HCT116 (cell line): ENCODE results near the gene CELF2.

Experiments used
- CTCF ChIP-seq, 3 experiments: fragments of 200-600 bp in 1 of 3; sonication (generic) in 1 of 3; IDR thresholded peaks in 2 of 3; conservative IDR thresholded peaks in 1 of 3; 2 replicates each; pipeline ENCODE4 v1.5.1; 2012 to 2017; ENCODE audit warnings: low read depth in 2 of 3, low read length in 2 of 3, antibody characterized with exemption in 1 of 3, borderline replicate concordance in 1 of 3, control low read depth in 1 of 3, mild to moderate bottlenecking in 1 of 3, mixed read lengths in 1 of 3, mixed run types in 1 of 3, moderate library complexity in 1 of 3; ENCODE audit not compliant: insufficient read depth in 1 of 3
- ELF1 ChIP-seq: IDR thresholded peaks from 2 replicates; pipeline ENCODE4 v1.6.1; 2012; ENCODE audit warnings: low read depth, borderline replicate concordance
- EZH2 ChIP-seq: fragments of 200-600 bp; sonication (generic); IDR thresholded peaks from 2 replicates; pipeline ENCODE4 v1.6.1; 2017; ENCODE audit warnings: antibody characterized with exemption, mixed run types
- EZH2phosphoT487 ChIP-seq: fragments of 200-600 bp; IDR thresholded peaks from 2 replicates; pipeline ENCODE4 v1.6.1; 2018; ENCODE audit warnings: antibody characterized with exemption, borderline replicate concordance
- JUND ChIP-seq: IDR thresholded peaks from 2 replicates; pipeline ENCODE4 v1.6.1; 2012
- POLR2A ChIP-seq: IDR thresholded peaks from 2 replicates; pipeline ENCODE4 v1.7.0; 2011; ENCODE audit warnings: borderline replicate concordance; ENCODE audit not compliant: insufficient read depth, insufficient read length; ENCODE audit errors: extremely low read depth
- POLR2AphosphoS5 ChIP-seq: IDR thresholded peaks from 2 replicates; pipeline ENCODE4 v1.6.1; 2011; ENCODE audit warnings: mild to moderate bottlenecking, low read depth, low read length, moderate library complexity
- RAD21 ChIP-seq: IDR thresholded peaks from 2 replicates; pipeline ENCODE4 v1.6.1; 2012; ENCODE audit warnings: low read depth, mild to moderate bottlenecking
- SIN3A ChIP-seq: IDR thresholded peaks from 2 replicates; pipeline ENCODE4 v1.6.1; 2012; ENCODE audit warnings: low read depth
- SRF ChIP-seq: IDR thresholded peaks from 2 replicates; pipeline ENCODE4 v1.6.1; 2012; ENCODE audit warnings: low read depth
- YY1 ChIP-seq: IDR thresholded peaks from 2 replicates; pipeline ENCODE4 v1.6.1; 2011; ENCODE audit warnings: low read length, low read depth, moderate library complexity, mild to moderate bottlenecking; ENCODE audit not compliant: insufficient replicate concordance; ENCODE audit errors: extremely low read depth
- ZNF274 ChIP-seq: fragments of 200-500 bp; sonication (Bioruptor generic); IDR thresholded peaks from 2 replicates; pipeline ENCODE4 v1.6.1; 2014; ENCODE audit warnings: mild to moderate bottlenecking, low read depth, low read length, inconsistent platforms

- TF ChIP-seq CTCF (IDR thresholded peaks at IDR 0.05 in 2 of 3, conservative IDR thresholded peaks at IDR 0.05 in 1 of 3; ENCODE audit: borderline replicate concordance in 1 of 3, insufficient read depth in 1 of 3, low read depth in 2 of 3, low read length in 2 of 3), result no peak
- TF ChIP-seq YY1, result no peak
- TF ChIP-seq JUND, result no peak
- no peak for TF ChIP-seq POLR2AphosphoS5
- no peak for TF ChIP-seq SRF
- no peak for TF ChIP-seq EZH2phosphoT487
- TF ChIP-seq EZH2, result no peak
- TF ChIP-seq SIN3A, result no peak
- no peak for TF ChIP-seq POLR2A
- no peak for TF ChIP-seq RAD21
- TF ChIP-seq ZNF274, result no peak
- TF ChIP-seq ELF1, result no peak
Measured at GRCh38 chr10:11015446-11015934, 2.2 kb upstream of the CELF2 start.
